ENCODE measurements around the gene TCF12.

TCF12 gene

GRCh38 chr15:57185507-57186074 lies 267.1 kb downstream of the TCF12 start:
- no peak for DNase-seq

GRCh38 chr15:57189466-57189865 lies 271.0 kb downstream of the TCF12 start:
- no peak for DNase-seq

- no peak for DNase-seq
These were observed 271.8 kb downstream of the TCF12 start for GRCh38 chr15:57190208-57190607.

GRCh38 chr15:57193161-57193560 lies 274.7 kb downstream of the TCF12 start:
- no peak for DNase-seq

GRCh38 chr15:57195326-57195725 lies 276.9 kb downstream of the TCF12 start:
- DNase-seq: no peak

- DNase-seq: no peak
These were observed 278.4 kb downstream of the TCF12 start for GRCh38 chr15:57196865-57197264.

GRCh38 chr15:57198131-57198530 lies 279.7 kb downstream of the TCF12 start:
- no peak for DNase-seq

- peak; percentile 82 for DNase-seq
These were observed 280.3 kb downstream of the TCF12 start for GRCh38 chr15:57198654-57199291.

- DNase-seq: no peak
These were observed 283.1 kb downstream of the TCF12 start for GRCh38 chr15:57201578-57201977.

GRCh38 chr15:57203906-57204305 lies 285.5 kb downstream of the TCF12 start:
- no peak for DNase-seq

- no peak for DNase-seq
These were observed 286.8 kb downstream of the TCF12 start for GRCh38 chr15:57205027-57205855.

- DNase-seq: peak; percentile 58 to 79
These were observed 287.6 kb downstream of the TCF12 start for GRCh38 chr15:57205996-57206395.

GRCh38 chr15:57213862-57214261 lies 295.4 kb downstream of the TCF12 start:
- peak; percentile 67 to 79 for DNase-seq

GRCh38 chr15:57215326-57215725 lies 296.9 kb downstream of the TCF12 start:
- no peak for DNase-seq

GRCh38 chr15:57215881-57216280 lies 297.4 kb downstream of the TCF12 start:
- DNase-seq: no peak

GRCh38 chr15:57216288-57216687 lies 297.8 kb downstream of the TCF12 start:
- DNase-seq: no peak

- DNase-seq: peak in 1 of 2 experiments; percentile 48
These were observed 299.5 kb downstream of the TCF12 start for GRCh38 chr15:57217778-57218598.

GRCh38 chr15:57218826-57219576 lies 300.6 kb downstream of the TCF12 start:
- DNase-seq: peak; percentile 96 to 97

- peak; percentile 17 to 34 for DNase-seq
These were observed 301.8 kb downstream of the TCF12 start for GRCh38 chr15:57220205-57220604.

GRCh38 chr15:57221134-57221533 lies 302.7 kb downstream of the TCF12 start:
- no peak for DNase-seq

- DNase-seq: peak; percentile 76 to 79
These were observed 304.9 kb downstream of the TCF12 start for GRCh38 chr15:57223345-57223744.

- no peak for DNase-seq
These were observed 305.4 kb downstream of the TCF12 start for GRCh38 chr15:57223887-57224286.

Data from NCI-H526 (cell line).